DND-41 (cell line): ENCODE results near the gene MRM1.

Source experiments
- ATAC-seq: fragments of 200-7000 bp; cut with Tn5 transposase; 3 replicates; pipeline ENCODE4 v1.9.1; 2021; ENCODE audit warnings: low read depth; ENCODE audit not compliant: insufficient read depth
- DNase-seq: peaks from one replicate; pipeline ENCODE4 v3.0.0-alpha.2; 2020
- H2AFZ ChIP-seq: 2 replicates; pipeline ENCODE4 v1.6.0; 2012; ENCODE audit warnings: low read depth, low read length
- H3K27ac ChIP-seq: 2 replicates; pipeline ENCODE4 v1.5.1; 2012; ENCODE audit warnings: low read length, inconsistent platforms
- H3K27me3 ChIP-seq: fragments of 200-600 bp; sonication (generic); 2 replicates; pipeline ENCODE4 v1.6.0; 2012; ENCODE audit warnings: low read length, mild to moderate bottlenecking, inconsistent platforms; ENCODE audit not compliant: insufficient read depth, poor library complexity
- H3K36me3 ChIP-seq: 2 replicates; pipeline ENCODE4 v1.5.1; 2012; ENCODE audit warnings: low read length, inconsistent platforms; ENCODE audit not compliant: insufficient read depth
- H3K4me1 ChIP-seq: 2 replicates; pipeline ENCODE4 v1.5.1; 2012; ENCODE audit warnings: mild to moderate bottlenecking, low read length; ENCODE audit not compliant: insufficient read depth
- H3K4me2 ChIP-seq: 2 replicates; pipeline ENCODE4 v1.6.0; 2012; ENCODE audit warnings: mild to moderate bottlenecking, moderate library complexity, low read length, inconsistent platforms; ENCODE audit not compliant: insufficient read depth
- H3K4me3 ChIP-seq, 2 experiments: fragments of 200-600 bp in 1 of 2; shearing (Covaris generic) in 1 of 2; 2 replicates each; pipeline ENCODE4 v1.5.1; 2012 to 2016; ENCODE audit warnings: inconsistent platforms in 2 of 2, low read length in 2 of 2, mild to moderate bottlenecking in 2 of 2, low read depth in 1 of 2, moderate library complexity in 1 of 2
- H3K79me2 ChIP-seq: 2 replicates; pipeline ENCODE4 v1.6.0; 2012; ENCODE audit warnings: low read length, inconsistent platforms; ENCODE audit not compliant: insufficient read depth
- H3K9ac ChIP-seq: 2 replicates; pipeline ENCODE4 v1.6.0; 2012; ENCODE audit warnings: low read depth, mild to moderate bottlenecking, inconsistent platforms, low read length, moderate library complexity
- H3K9me3 ChIP-seq: 2 replicates; pipeline ENCODE4 v1.5.1; 2012; ENCODE audit warnings: low read length, moderate library complexity, mild to moderate bottlenecking, inconsistent platforms; ENCODE audit not compliant: insufficient read depth, severe bottlenecking
- H4K20me1 ChIP-seq: 2 replicates; pipeline ENCODE4 v1.6.0; 2012; ENCODE audit warnings: low read length; ENCODE audit not compliant: insufficient read depth
- EZH2 ChIP-seq: IDR thresholded peaks from 3 replicates; pipeline ENCODE4 v1.6.1; 2012; ENCODE audit warnings: borderline replicate concordance, low read depth, mild to moderate bottlenecking, moderate library complexity, low read length, inconsistent platforms; ENCODE audit not compliant: severe bottlenecking
- TF ChIP-seq, protein P1 (sequence below): IDR thresholded peaks from 2 replicates; pipeline ENCODE4 v1.5.1; 2012; ENCODE audit warnings: borderline replicate concordance, low read length, moderate library complexity, mild to moderate bottlenecking; ENCODE audit not compliant: poor library complexity, severe bottlenecking; ENCODE audit errors: extremely low read depth

MRM1 gene

DNA sequence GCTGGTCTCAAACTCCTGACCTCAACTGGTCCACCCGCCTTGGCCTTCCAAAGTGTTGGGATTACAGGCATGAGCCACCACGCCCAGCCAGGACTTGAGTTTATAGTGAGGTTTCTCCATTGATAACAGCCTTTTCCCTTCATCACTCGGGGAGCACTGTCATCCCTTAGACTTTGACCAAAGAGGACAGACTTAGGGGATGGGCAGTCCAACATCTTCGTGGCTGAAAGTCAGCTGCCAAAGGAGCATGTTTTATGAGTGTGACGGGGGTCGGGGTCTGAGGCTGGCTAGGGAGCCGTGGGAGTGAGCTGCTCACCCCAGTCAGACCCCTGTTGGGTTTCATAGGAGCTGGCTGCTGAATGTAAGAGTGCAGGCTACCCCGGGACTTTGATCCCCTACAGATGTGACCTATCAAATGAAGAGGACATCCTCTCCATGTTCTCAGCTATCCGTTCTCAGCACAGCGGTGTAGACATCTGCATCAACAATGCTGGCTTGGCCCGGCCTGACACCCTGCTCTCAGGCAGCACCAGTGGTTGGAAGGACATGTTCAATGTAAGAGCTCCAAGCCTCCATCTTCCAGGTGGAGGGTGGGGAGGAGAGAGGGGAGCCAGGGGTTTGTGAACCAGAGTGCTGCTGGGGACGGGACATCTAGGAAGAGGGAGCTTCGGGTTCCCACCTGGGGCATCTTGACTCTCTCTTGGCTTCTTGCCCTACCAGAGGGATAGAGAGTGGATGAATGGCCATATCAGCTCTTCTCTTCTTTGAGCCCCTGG lies 6.6 kb upstream of the MRM1 start:
- H3K36me3 ChIP-seq, result peaks cover 9% of the 10 kb centered on the region; the same call in 1 of the 2 replicates
- TF ChIP-seq, protein P1, sequence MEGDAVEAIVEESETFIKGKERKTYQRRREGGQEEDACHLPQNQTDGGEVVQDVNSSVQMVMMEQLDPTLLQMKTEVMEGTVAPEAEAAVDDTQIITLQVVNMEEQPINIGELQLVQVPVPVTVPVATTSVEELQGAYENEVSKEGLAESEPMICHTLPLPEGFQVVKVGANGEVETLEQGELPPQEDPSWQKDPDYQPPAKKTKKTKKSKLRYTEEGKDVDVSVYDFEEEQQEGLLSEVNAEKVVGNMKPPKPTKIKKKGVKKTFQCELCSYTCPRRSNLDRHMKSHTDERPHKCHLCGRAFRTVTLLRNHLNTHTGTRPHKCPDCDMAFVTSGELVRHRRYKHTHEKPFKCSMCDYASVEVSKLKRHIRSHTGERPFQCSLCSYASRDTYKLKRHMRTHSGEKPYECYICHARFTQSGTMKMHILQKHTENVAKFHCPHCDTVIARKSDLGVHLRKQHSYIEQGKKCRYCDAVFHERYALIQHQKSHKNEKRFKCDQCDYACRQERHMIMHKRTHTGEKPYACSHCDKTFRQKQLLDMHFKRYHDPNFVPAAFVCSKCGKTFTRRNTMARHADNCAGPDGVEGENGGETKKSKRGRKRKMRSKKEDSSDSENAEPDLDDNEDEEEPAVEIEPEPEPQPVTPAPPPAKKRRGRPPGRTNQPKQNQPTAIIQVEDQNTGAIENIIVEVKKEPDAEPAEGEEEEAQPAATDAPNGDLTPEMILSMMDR, result no peak
- TF ChIP-seq EZH2, result no peak
- H3K27me3 ChIP-seq, result no peaks in the 10 kb centered on the region
- no peak overlapping the region for H3K9ac ChIP-seq
- no peak overlapping the region for H2AFZ ChIP-seq
- no peak for DNase-seq
- H4K20me1 ChIP-seq, result peaks cover 3% of the 10 kb centered on the region; the same call in 1 of the 2 replicates
- no peak overlapping the region for H3K4me2 ChIP-seq
- peaks cover 6% of the 10 kb centered on the region; the same call in 1 of the 2 replicates for H3K79me2 ChIP-seq
- H3K9me3 ChIP-seq, result no peaks in the 10 kb centered on the region
- H3K27ac ChIP-seq, result no peak overlapping the region
- ATAC-seq, result no peak
- H3K4me1 ChIP-seq, result peaks cover 24% of the 10 kb centered on the region
- no peak overlapping the region for H3K4me3 ChIP-seq

DNA sequence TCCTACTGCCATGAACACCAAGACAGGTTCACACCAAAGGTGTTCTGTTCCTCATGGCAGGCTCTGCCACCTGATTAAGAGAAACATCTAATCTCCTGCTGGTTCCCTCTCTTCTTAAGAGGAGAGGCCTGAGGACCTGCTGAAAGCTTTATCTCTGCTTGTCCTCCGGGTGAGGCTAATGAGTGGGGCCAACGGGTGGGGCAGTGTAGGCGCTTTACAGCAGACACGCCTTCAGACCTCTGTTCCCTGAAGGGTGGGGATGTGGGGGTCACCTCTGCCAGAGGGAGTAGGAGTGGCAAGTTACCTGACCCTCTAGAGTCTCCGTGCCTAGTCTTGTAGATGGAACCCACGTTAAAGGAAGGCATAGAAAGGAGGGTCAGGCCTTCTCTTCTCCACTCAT lies 4.2 kb upstream of the MRM1 start:
- no peak overlapping the region for H3K4me3 ChIP-seq
- peaks cover 13% of the 10 kb centered on the region for H3K79me2 ChIP-seq
- DNase-seq (no peak), ATAC-seq (no peak)
- H3K4me2 ChIP-seq, result no peak overlapping the region
- peaks cover 30% of the 10 kb centered on the region for H3K4me1 ChIP-seq
- H3K36me3 ChIP-seq, result 0 out of 2 replicates have a peak, but pooled peaks cover 3% of the 10 kb centered on the region
- H3K9me3 ChIP-seq, result no peaks in the 10 kb centered on the region
- H4K20me1 ChIP-seq, result peaks cover 3% of the 10 kb centered on the region; the same call in 1 of the 2 replicates
- H3K27ac ChIP-seq, result no peak overlapping the region
- no peak overlapping the region for H2AFZ ChIP-seq
- no peak overlapping the region for H3K9ac ChIP-seq
- TF ChIP-seq EZH2, result no peak
- TF ChIP-seq, protein P1, result no peak
- H3K27me3 ChIP-seq, result no peaks in the 10 kb centered on the region

- TF ChIP-seq EZH2, result no peak
- TF ChIP-seq, protein P1, result no peak
- Histone ChIP-seq H3K4me1 (peaks cover 30% of the 10 kb centered on the region), H3K27me3 (no peaks in the 10 kb centered on the region), H4K20me1 (peaks cover 6% of the 10 kb centered on the region; the same call in 1 of the 2 replicates), H3K4me3 (no peak overlapping the region), H3K4me2 (no peak overlapping the region), H3K9ac (no peak overlapping the region), H3K9me3 (no peaks in the 10 kb centered on the region), H2AFZ (no peak overlapping the region), H3K27ac (no peak overlapping the region), H3K36me3 (0 out of 2 replicates have a peak, but pooled peaks cover 3% of the 10 kb centered on the region), H3K79me2 (peaks cover 15% of the 10 kb centered on the region)
- DNase-seq (no peak), ATAC-seq (no peak)
Observed at GRCh38 chr17:36597866-36598777, 3.3 kb upstream of the MRM1 start.
